Cardiac muscle cell (in vitro differentiated cells and primary cell): ENCODE measurements around the gene BUD31. TPM values are rescaled to one million over a fixed set of nuclear protein-coding genes. Genes with fewer than 3 reads are reported as not detected.

Experiments
- DNase-seq, 2 donors: peaks; one replicate each; pipeline versions ENCODE4 v3.0.0 to v3.0.0-alpha.2; 2010 to 2017; ENCODE audit warnings: low read depth in 1 of 2, low spot score in 1 of 2
- H3K27ac ChIP-seq: fragments of 200-600 bp; sonication (generic); 2 replicates; pipeline ENCODE4 v1.5.1; 2016
- H3K27me3 ChIP-seq: fragments of 200-600 bp; sonication (generic); 2 replicates; pipeline ENCODE4 v1.6.0; 2016; ENCODE audit warnings: control low read depth
- H3K36me3 ChIP-seq: fragments of 200-600 bp; sonication (generic); 2 replicates; pipeline ENCODE4 v1.5.1; 2016; ENCODE audit warnings: control low read depth
- H3K4me1 ChIP-seq: fragments of 200-600 bp; sonication (generic); 2 replicates; pipeline ENCODE4 v1.8.1; 2017; ENCODE audit warnings: low read depth, mild to moderate bottlenecking, mixed run types
- H3K4me3 ChIP-seq: fragments of 200-600 bp; sonication (generic); 2 replicates; pipeline ENCODE4 v1.5.1; 2016; ENCODE audit warnings: mild to moderate bottlenecking
- H3K9me3 ChIP-seq: fragments of 200-600 bp; sonication (generic); 2 replicates; pipeline ENCODE4 v1.5.1; 2017; ENCODE audit warnings: low read depth, mild to moderate bottlenecking, control low read depth
- polyA plus RNA-seq: library from polyadenylated mRNA; unstranded; fragments of >200 nt; fragmentation: Nextera tagmentation; extraction: Ambion mirVana; gene quantifications from 2 replicates; pipeline ENCODE4 v1.2.1, GENCODE V29; 2016
- total RNA-seq: library from RNA; depleted of rRNA; stranded (reverse); fragments of >200 nt; gene quantifications from 2 replicates; pipeline ENCODE4 v1.2.3, GENCODE V29; 2016
- TF ChIP-seq, protein P1 (sequence below): IDR thresholded peaks from 2 replicates; pipeline ENCODE4 v1.5.1; 2012; ENCODE audit warnings: low read depth, mild to moderate bottlenecking, low read length

The BUD31 gene
- total and polyA plus RNA-seq, 2 experiments from 2014 or later: 66.9 to 193 TPM

DNA sequence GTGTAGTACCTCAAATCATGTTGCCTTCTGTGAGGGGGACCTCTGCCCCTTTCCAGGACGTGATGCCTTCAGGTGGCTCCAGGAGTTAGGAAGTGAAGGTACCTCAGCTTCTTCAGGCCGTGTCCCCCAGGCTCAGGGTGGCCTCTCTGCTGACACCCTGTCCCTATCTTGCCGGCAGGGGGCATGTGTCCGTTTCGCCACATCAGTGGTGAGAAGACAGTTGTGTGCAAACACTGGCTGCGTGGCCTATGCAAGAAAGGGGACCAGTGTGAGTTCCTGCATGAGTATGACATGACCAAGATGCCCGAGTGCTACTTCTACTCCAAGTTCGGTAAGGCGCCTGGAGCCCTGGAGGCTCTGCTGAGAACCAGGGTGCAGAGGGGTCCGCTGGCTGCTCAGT is 39.2 kb downstream of the BUD31 start:
- Histone ChIP-seq H3K4me1 (no peaks in the 10 kb centered on the region), H3K27ac (no peak overlapping the region), H3K9me3 (no peaks in the 10 kb centered on the region), H3K27me3 (no peaks in the 10 kb centered on the region), H3K36me3 (peaks cover 43% of the 10 kb centered on the region), H3K4me3 (no peak overlapping the region)
- DNase-seq: no peak
- TF ChIP-seq, protein P1, sequence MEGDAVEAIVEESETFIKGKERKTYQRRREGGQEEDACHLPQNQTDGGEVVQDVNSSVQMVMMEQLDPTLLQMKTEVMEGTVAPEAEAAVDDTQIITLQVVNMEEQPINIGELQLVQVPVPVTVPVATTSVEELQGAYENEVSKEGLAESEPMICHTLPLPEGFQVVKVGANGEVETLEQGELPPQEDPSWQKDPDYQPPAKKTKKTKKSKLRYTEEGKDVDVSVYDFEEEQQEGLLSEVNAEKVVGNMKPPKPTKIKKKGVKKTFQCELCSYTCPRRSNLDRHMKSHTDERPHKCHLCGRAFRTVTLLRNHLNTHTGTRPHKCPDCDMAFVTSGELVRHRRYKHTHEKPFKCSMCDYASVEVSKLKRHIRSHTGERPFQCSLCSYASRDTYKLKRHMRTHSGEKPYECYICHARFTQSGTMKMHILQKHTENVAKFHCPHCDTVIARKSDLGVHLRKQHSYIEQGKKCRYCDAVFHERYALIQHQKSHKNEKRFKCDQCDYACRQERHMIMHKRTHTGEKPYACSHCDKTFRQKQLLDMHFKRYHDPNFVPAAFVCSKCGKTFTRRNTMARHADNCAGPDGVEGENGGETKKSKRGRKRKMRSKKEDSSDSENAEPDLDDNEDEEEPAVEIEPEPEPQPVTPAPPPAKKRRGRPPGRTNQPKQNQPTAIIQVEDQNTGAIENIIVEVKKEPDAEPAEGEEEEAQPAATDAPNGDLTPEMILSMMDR: no peak

DNA sequence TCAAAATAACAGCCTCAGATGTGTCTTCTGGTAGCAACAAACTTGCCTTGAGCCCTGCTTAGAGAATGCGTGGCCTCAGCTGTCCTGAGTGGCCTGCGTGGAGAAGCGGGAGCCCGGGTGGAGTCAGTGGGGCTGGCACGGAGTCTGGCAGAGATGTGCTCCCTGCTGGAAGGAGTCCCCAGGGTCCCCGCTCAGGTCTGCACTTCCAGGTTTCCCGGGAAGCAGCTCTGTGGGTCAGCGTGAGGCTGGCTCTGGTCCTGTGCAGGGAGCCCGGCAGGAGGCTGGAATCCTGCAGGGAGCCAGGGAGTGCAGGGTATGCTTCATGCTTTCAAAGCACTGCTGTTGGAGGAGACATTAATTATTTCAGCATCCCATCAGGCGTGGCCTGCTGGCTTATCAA is 40.1 kb downstream of the BUD31 start:
- peaks cover 47% of the 10 kb centered on the region for H3K36me3 ChIP-seq
- no peaks in the 10 kb centered on the region for H3K4me1 ChIP-seq
- TF ChIP-seq, protein P1: no peak
- H3K4me3 ChIP-seq: no peak overlapping the region
- no peak for DNase-seq
- no peaks in the 10 kb centered on the region for H3K9me3 ChIP-seq
- no peaks in the 10 kb centered on the region for H3K27me3 ChIP-seq
- H3K27ac ChIP-seq: no peak overlapping the region

DNA sequence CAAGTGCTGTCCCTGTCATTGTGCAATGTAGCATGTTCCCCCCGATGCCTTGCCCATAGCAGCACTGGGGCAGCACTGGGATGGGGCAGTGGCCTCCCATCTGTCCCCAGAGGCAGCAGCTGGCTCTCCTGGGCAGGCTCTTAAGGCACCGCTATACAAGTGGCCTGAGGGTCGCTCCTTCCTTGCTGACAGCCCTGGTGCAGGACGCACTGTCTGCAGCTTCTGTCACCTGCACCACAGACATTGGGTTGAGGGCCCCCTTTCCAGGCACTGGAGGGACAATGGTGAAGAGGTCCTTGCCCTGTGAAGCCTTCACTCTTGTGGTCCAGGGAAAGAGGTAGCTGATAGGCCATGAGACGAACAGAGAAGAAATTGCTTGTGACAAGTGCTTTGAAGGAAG is 40.6 kb downstream of the BUD31 start:
- Histone ChIP-seq H3K27me3 (no peaks in the 10 kb centered on the region), H3K27ac (no peak overlapping the region), H3K4me1 (no peaks in the 10 kb centered on the region), H3K9me3 (no peaks in the 10 kb centered on the region), H3K36me3 (peaks cover 52% of the 10 kb centered on the region), H3K4me3 (no peak overlapping the region)
- no peak for DNase-seq
- TF ChIP-seq, protein P1: no peak

DNA sequence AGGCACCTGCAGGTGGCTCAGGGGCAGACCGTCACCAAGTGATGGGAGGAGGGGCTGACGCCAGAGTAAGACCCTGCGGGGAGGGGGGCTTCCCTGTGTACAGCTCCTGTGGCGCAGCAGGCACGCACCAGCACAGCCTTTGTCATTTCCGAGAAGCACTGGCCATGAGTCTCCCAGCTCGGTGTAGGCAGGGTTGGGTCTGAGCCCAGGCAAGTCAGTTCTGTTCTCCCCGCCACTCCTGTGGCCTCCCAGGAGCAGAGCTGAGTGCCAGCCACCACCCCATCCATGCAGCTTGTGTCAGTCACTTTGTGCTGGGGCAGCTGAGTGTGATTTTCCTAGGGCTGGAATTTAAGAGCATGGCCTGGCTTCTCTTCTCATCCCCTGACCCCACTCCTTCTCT is 43.2 kb downstream of the BUD31 start:
- Histone ChIP-seq H3K4me1 (no peaks in the 10 kb centered on the region), H3K4me3 (no peak overlapping the region), H3K27me3 (no peaks in the 10 kb centered on the region), H3K27ac (no peak overlapping the region), H3K36me3 (peaks cover 41% of the 10 kb centered on the region), H3K9me3 (no peaks in the 10 kb centered on the region)
- DNase-seq: no peak
- TF ChIP-seq, protein P1: no peak

DNA sequence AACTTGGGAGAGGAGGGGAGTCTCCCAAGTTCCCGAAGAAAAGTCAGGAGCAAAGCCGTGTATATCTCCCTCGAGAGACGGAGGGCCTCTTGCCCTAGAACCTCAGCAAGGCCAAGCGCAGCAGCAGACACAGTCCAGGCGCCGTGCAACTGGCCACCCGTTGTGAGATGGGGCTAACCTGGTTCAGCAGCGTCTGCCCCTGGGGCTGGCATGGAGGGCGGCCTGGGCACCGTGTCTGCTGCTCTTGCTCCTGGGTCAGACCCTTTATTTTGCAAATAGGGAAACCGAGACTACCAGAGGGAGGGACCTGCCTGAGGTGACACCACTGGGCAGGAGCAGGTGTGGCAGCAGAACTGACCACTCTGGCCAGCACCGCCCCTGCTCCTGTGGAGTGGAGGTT is 43.8 kb downstream of the BUD31 start:
- Histone ChIP-seq H3K36me3 (peaks cover 44% of the 10 kb centered on the region), H3K4me1 (no peaks in the 10 kb centered on the region), H3K27ac (no peak overlapping the region), H3K9me3 (no peaks in the 10 kb centered on the region), H3K4me3 (no peak overlapping the region), H3K27me3 (no peaks in the 10 kb centered on the region)
- no peak for DNase-seq
- TF ChIP-seq, protein P1: no peak

DNA sequence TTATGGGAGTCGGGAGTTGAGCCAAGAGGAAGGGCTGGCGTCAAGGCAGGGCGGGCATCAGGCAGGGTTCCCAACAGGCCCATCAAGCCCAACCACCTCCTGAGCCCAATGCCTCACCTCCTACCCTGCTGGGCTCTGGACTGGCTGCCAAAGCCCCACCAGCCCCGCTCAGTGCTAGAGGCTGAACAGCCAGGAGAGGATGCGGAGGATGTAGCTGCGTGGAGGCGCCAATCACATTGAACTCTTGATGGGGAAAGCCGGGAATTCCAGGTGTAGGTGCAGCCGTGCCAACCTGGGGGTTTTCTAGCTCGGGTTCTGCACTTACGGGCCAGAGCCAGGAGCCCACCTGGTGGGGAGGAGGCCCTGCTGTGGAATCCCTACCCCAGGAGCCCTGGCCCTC is 44.3 kb downstream of the BUD31 start:
- Histone ChIP-seq H3K4me1 (no peaks in the 10 kb centered on the region), H3K36me3 (peaks cover 45% of the 10 kb centered on the region), H3K27me3 (no peaks in the 10 kb centered on the region), H3K4me3 (no peak overlapping the region), H3K9me3 (no peaks in the 10 kb centered on the region), H3K27ac (no peak overlapping the region)
- no peak for DNase-seq
- TF ChIP-seq, protein P1: no peak
